Esophagus muscularis mucosa (tissue), 4 donors: ENCODE measurements around the gene ZBTB38. TPM values are rescaled to one million over a fixed set of nuclear protein-coding genes. Genes with fewer than 3 reads are reported as not detected.

ENCODE experiments used
- DNase-seq: peaks from one replicate; pipeline ENCODE4 v3.0.0-alpha.2; 2017; ENCODE audit errors: extremely low spot score
- H3K27ac ChIP-seq, 4 donors: fragments of 200-600 bp; sonication (generic); replicated peaks in 1 of 4; 1 replicate in 3 of 4; 2 replicates in 1 of 4; pipeline ENCODE4 v1.5.1; 2016 to 2019; ENCODE audit warnings: mild to moderate bottlenecking in 1 of 4
- H3K27me3 ChIP-seq, 4 donors: fragments of 200-600 bp; sonication (generic); one replicate each; pipeline versions ENCODE4 v1.5.1 to v1.6.0; 2016 to 2019
- H3K36me3 ChIP-seq, 4 donors: fragments of 200-600 bp; sonication (generic); one replicate each; pipeline ENCODE4 v1.5.1; 2016 to 2019
- H3K4me1 ChIP-seq, 4 donors: fragments of 200-600 bp; sonication (generic); one replicate each; pipeline ENCODE4 v1.5.1; 2016 to 2019
- H3K4me3 ChIP-seq, 4 donors: fragments of 200-600 bp; sonication (generic); 1 replicate in 2 of 4; 2 replicates in 2 of 4; pipeline ENCODE4 v1.5.1; 2016 to 2019; ENCODE audit warnings: mild to moderate bottlenecking in 4 of 4, moderate library complexity in 1 of 4
- H3K9me3 ChIP-seq, 4 donors: fragments of 200-600 bp; sonication (generic); 1 replicate in 3 of 4; 2 replicates in 1 of 4; pipeline ENCODE4 v1.5.1; 2016 to 2019
- EP300 ChIP-seq: sonication (generic); formaldehyde crosslinking; IDR thresholded peaks from one replicate; pipeline ENCODE4 v1.6.1; 2017; ENCODE audit warnings: antibody characterized with exemption
- POLR2A ChIP-seq: fragments of 450-650 bp; IDR thresholded peaks from one replicate; pipeline ENCODE4 v1.6.1; 2017; ENCODE audit warnings: antibody characterized with exemption, moderate library complexity, mild to moderate bottlenecking, low read depth
- POLR2AphosphoS5 ChIP-seq, 2 donors: sonication (generic); formaldehyde crosslinking; IDR thresholded peaks; one replicate each; pipeline ENCODE4 v1.6.1; 2017; ENCODE audit warnings: antibody characterized with exemption in 2 of 2
- WGBS: methylation state at CpG from one replicate; pipeline ENCODE4 v1.1.5; 2018; 5-methylcytosine and 5-hydroxymethylcytosine counted together
- intact Hi-C: fragments of 100-400 bp; cut with DNase I; formaldehyde crosslinking; loops from one replicate; pipeline ENCODE4 v1.15.1; 2023
- total RNA-seq, 4 donors: library from RNA; depleted of rRNA; stranded (reverse); fragments of >200 nt; gene quantifications; one replicate each; pipeline versions ENCODE4 v1.1.0 to v1.2.1, GENCODE V29; 2016
- TF ChIP-seq, protein P1 (sequence below), 3 experiments: fragments of 200-600 bp in 2 of 3; fragments of 450-650 bp in 1 of 3; sonication (generic) in 2 of 3; IDR thresholded peaks; one replicate each; pipeline ENCODE4 v1.5.1; 2017 to 2019; ENCODE audit warnings: antibody characterized with exemption in 3 of 3, mild to moderate bottlenecking in 2 of 3, moderate library complexity in 1 of 3

ZBTB38 gene
- total RNA-seq, 4 donors from 2014 or later, result 163 to 250 (median 203) TPM

GRCh38 chr3:141343077-141343476 lies 25.2 kb upstream of the ZBTB38 start:
- 79% methylated on average over 2 of the region's 2 CpGs for WGBS
- Histone ChIP-seq H3K36me3 (no peaks in the 10 kb centered on the region), H3K4me3 (no peak overlapping the region), H3K27ac (no peak overlapping the region), H3K9me3 (no peaks in the 10 kb centered on the region), H3K4me1 (no peaks in the 10 kb centered on the region), H3K27me3 (no peaks in the 10 kb centered on the region)
- intact Hi-C loops, result no loop called here
- DNase-seq, result no peak
- TF ChIP-seq, protein P1, sequence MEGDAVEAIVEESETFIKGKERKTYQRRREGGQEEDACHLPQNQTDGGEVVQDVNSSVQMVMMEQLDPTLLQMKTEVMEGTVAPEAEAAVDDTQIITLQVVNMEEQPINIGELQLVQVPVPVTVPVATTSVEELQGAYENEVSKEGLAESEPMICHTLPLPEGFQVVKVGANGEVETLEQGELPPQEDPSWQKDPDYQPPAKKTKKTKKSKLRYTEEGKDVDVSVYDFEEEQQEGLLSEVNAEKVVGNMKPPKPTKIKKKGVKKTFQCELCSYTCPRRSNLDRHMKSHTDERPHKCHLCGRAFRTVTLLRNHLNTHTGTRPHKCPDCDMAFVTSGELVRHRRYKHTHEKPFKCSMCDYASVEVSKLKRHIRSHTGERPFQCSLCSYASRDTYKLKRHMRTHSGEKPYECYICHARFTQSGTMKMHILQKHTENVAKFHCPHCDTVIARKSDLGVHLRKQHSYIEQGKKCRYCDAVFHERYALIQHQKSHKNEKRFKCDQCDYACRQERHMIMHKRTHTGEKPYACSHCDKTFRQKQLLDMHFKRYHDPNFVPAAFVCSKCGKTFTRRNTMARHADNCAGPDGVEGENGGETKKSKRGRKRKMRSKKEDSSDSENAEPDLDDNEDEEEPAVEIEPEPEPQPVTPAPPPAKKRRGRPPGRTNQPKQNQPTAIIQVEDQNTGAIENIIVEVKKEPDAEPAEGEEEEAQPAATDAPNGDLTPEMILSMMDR (IDR thresholded peaks at IDR 0.05), result no peak
- TF ChIP-seq POLR2AphosphoS5 (IDR thresholded peaks at IDR 0.05) (no peak), POLR2A (no peak), EP300 (no peak)

- 81% methylated on average over 3 of the region's 3 CpGs for whole genome bisulfite sequencing
- no peak for TF ChIP-seq EP300
- TF ChIP-seq, protein P1 (IDR thresholded peaks at IDR 0.05), result no peak
- no peak for TF ChIP-seq POLR2A
- no peak for TF ChIP-seq POLR2AphosphoS5 (IDR thresholded peaks at IDR 0.05)
- intact Hi-C loops, result no loop called here
- Histone ChIP-seq H3K9me3 (no peaks in the 10 kb centered on the region), H3K4me3 (no peak overlapping the region), H3K4me1 (no peaks in the 10 kb centered on the region), H3K36me3 (no peaks in the 10 kb centered on the region), H3K27me3 (no peaks in the 10 kb centered on the region), H3K27ac (no peak overlapping the region)
- no peak for DNase-seq
Observed at GRCh38 chr3:141343865-141344271, 24.4 kb upstream of the ZBTB38 start.

DNA sequence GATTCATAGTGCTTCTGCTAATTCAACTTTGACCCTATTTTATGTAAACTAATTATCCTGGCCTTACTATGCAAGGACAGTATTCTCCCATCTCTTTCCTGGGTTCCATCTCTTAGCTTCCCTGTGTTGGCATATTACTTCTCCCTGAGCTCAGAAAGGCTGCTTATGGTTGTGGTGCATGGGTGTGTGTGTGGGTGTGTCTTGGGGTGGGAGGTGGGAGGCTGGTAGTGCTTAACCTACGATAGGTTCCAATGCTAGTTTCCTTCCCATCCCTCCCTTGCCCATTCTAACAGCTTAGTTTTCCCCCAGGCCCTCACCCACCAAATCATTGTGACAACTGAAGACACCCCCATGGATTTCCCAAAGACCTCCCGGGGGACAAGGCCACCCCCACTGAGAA lies 22.8 kb upstream of the ZBTB38 start:
- H3K36me3 ChIP-seq, result no peaks in the 10 kb centered on the region
- 100% methylated on average over 2 of the region's 2 CpGs for WGBS
- H3K9me3 ChIP-seq, result no peaks in the 10 kb centered on the region
- no peak for TF ChIP-seq POLR2AphosphoS5 (IDR thresholded peaks at IDR 0.05)
- TF ChIP-seq, protein P1 (IDR thresholded peaks at IDR 0.05), result no peak
- TF ChIP-seq POLR2A, result no peak
- no peak for TF ChIP-seq EP300
- DNase-seq, result no peak
- H3K27me3 ChIP-seq, result no peaks in the 10 kb centered on the region
- no peak overlapping the region for H3K4me3 ChIP-seq
- intact Hi-C loops, result no loop called here
- no peaks in the 10 kb centered on the region for H3K4me1 ChIP-seq
- H3K27ac ChIP-seq, result no peak overlapping the region

GRCh38 chr3:141346007-141346406 lies 22.3 kb upstream of the ZBTB38 start:
- Histone ChIP-seq H3K27ac (no peak overlapping the region), H3K27me3 (no peaks in the 10 kb centered on the region), H3K36me3 (no peaks in the 10 kb centered on the region), H3K4me1 (no peaks in the 10 kb centered on the region), H3K4me3 (no peak overlapping the region), H3K9me3 (no peaks in the 10 kb centered on the region)
- DNase-seq, result no peak
- intact Hi-C loops, result no loop called here
- TF ChIP-seq POLR2AphosphoS5 (IDR thresholded peaks at IDR 0.05), result no peak
- no peak for TF ChIP-seq POLR2A
- TF ChIP-seq, protein P1 (IDR thresholded peaks at IDR 0.05), result no peak
- no peak for TF ChIP-seq EP300
- WGBS, result 79% methylated on average over 4 of the region's 4 CpGs

DNA sequence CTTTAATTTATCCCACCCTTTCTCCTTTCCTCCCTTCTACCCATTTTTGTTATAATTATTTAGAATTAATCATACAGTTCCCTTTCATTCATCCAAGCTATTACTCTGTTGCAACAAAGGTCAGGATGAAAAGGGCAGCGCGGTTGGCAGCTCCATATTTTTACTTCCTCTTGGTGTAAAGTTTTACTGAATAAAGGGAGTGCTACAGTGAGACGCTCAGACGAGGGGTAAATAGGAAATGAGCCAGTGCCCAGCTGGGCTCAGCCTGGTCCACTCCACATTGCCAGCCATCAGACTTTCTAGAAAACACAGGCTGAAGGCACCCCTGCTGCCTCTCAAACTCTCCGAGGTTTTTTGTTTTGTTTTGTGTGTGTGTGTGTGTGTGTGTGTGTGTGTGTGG lies 21.9 kb upstream of the ZBTB38 start:
- no peak for DNase-seq
- no peaks in the 10 kb centered on the region for H3K9me3 ChIP-seq
- WGBS, result 61% methylated on average over 5 of the region's 5 CpGs
- H3K27ac ChIP-seq, result no peak overlapping the region
- H3K4me3 ChIP-seq, result no peak overlapping the region
- intact Hi-C loops, result no loop called here
- H3K36me3 ChIP-seq, result no peaks in the 10 kb centered on the region
- H3K27me3 ChIP-seq, result no peaks in the 10 kb centered on the region
- TF ChIP-seq POLR2A (no peak), EP300 (no peak), POLR2AphosphoS5 (IDR thresholded peaks at IDR 0.05) (no peak)
- TF ChIP-seq, protein P1 (IDR thresholded peaks at IDR 0.05), result no peak
- no peaks in the 10 kb centered on the region for H3K4me1 ChIP-seq
